SK-N-DZ (cell line): ENCODE results near the gene TMPRSS13.

Experiments used
- DNase-seq: peaks from one replicate; pipeline ENCODE4 v3.0.0-alpha.2; 2015; ENCODE audit warnings: low spot score

Gene TMPRSS13

DNA sequence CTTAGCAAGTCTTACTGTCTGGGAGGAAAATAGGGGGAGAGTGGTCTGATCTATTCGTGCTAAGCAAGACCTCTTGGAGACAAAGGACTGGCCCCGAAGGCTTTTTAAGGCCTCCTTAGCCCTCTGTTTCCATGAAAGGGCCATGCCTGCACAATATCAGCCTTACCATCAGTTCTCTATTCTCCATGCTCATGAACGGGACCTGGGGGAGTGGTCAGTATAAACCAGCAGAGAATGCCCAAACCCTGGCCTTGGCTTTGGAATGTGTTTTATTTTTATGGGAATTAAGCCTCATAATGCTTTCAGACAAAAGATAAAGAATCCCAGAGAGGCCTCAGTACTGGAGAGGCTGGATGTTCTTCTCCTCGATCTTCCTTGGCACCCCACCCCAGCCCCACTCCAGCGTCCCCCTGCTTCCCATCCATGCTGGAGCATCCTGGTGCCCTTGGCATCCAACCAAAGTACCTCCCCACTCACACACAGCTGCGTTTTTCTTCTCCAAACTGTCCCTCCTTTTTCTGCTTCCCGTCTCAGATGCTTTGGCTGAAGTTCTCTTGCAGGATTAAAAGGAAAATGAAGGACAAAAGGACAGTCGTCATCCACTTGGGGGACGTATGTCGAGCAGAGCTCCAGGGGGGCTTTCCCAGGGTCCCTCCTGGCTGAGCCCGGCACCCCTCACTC lies 71.3 kb downstream of the TMPRSS13 start:
- no peak for DNase-seq

DNA sequence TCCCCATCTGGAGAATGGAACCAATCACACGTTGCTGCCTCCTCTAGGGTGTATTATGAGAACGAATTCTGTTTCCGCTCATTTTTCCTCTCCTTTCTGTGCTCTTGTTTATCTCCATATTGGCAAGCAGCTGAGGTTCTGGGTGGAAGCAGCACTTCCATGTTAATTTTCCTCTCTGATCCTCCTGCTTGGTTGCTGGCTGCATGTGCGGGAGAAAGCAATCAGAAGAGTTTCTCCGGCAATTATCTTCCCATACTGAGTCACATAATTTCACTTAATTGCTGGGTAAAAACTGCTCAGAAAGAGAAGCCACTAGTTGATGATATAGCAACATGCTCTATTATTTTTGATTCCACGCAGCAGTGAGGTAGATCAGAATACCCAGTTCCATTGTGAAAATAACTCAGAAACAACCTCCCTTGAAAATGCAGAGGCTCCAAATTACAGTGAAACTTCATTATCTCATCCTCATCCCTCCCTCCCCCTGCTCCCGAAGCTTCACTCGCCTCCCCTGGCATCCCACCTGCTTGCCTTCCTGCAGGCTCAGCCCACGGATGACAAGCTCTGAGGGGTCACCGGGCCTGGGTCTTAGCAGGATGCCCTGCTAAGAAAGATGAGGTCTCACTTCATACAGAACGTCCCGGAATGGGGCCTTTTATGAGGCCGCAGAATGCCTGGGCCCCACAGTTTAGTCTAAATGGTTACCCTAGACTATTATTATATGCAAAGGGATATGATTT lies 73.1 kb downstream of the TMPRSS13 start:
- DNase-seq = no peak

DNA sequence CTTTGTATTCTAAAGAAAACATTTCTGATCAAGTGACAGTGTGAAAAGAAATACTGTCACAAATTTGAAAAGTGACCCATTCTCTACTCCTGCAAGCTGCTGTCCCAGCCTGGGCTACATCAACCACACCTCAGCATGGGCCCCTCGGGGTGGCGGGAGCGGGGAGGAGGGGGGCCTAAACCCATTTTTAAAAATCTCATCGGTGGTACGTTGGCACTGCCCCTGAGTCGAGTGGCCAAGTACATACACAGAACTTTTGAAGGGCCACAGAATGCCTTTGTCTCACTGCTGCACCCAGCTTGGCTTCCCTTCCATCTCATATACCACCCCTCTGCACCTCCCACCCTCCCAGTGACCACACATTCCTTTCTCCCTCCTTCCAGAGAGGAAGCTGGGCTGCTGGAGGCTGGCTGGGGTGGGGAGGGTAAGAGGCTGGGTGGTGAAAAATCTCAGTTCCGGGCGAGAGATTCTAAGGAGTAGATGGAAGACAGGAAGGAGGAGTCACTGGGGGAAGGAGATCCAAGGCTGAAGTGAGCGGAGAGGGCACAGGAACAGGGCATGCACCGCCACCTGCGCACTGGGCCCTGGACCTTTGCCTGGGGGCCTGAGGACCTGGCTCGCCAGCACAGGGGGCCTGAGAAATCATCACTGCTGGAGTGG lies 73.9 kb downstream of the TMPRSS13 start:
- DNase-seq = no peak

DNA sequence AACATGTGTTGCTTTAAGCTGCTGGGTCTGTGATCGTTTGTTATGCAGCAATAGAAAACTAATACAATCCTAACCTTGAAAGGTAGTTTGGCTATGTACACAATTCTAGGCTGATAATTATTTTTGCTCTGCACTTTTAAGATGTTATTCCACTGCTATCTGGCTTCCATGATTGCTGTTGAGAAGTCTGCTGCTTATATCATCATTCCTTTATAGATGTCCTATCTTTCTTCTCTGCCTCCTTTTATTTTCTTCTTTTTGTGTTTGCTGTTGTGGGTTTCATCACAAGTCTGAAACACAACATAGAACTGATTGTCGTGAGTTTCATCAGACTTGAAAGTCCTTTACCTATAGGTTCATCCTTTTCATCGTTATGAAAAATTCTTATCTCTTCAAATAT lies 76.9 kb downstream of the TMPRSS13 start:
- no peak for DNase-seq

DNA sequence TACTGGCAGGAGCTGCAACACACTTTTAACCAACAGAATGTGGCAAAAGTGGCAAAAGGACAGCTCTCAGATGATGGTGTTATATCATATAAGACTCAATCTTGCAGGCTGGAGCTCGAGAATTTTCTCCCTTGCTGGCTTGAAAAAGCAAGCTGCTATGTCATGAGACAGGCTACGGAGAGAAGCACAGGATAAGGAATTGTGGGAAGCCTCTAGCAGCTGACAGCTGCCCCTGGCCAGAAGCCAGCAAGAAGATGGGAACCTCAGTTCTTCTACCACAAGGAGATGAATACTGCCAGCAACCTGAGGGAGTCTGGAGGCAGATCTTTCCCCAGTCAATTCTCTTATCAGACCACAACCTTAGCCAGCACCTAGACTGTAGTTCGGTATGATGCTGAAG lies 77.3 kb downstream of the TMPRSS13 start:
- no peak for DNase-seq

DNA sequence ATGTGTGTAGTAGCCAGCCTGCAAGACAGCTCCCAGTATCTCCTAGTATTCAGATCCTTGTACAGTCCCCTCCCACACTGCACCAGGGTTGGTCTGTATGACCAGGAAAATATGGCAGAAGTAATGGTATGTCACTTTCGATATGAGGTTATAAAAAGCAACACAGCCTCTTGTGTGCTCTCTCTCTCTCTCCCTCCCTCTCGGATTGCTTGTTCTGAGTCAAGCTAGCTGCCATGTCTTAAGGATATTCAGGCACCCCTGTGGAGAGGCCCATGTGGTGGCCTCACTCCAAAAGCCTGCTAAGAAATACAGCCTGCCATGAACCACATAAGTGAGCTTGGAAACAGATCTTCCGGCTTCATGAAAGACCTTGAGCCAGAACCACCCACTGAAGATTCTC lies 78.1 kb downstream of the TMPRSS13 start:
- DNase-seq = no peak
